GM12873 (cell line): ENCODE measurements around the gene UBIAD1.

ENCODE experiments used
- CTCF ChIP-seq: IDR thresholded peaks from 2 replicates; pipeline ENCODE4 v1.5.1; 2012; ENCODE audit warnings: low read depth, mild to moderate bottlenecking, moderate library complexity, low read length, control low read depth; ENCODE audit not compliant: insufficient read depth; ENCODE audit errors: missing control alignments

UBIAD1 gene

GRCh38 chr1:11245248-11245647 is 27.8 kb upstream of the UBIAD1 start:
- TF ChIP-seq CTCF = no peak

- TF ChIP-seq CTCF = no peak
These were observed 26.9 kb upstream of the UBIAD1 start for GRCh38 chr1:11245904-11246719.

GRCh38 chr1:11248169-11248568 is 24.8 kb upstream of the UBIAD1 start:
- TF ChIP-seq CTCF = no peak

GRCh38 chr1:11252538-11252937 is 20.5 kb upstream of the UBIAD1 start:
- TF ChIP-seq CTCF = no peak

DNA sequence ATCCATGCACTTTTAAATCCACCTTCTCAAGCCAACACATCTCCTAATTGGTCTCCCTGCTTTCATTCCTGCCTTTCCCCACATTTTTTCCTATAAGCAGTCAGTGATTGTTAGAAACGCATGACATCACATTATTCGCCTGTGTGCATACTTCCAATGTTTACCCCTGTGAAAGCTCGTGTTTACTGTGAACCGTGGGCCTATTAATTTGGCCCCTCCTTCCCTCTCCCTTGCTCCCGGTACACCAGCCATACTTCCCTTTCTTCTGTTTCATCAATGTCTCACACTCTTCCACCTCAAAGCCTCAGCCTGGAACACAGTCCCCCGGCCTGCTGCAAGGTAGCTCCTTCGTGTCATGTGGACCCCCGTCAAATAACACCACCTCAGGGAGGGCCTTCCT is 19.8 kb upstream of the UBIAD1 start:
- TF ChIP-seq CTCF = no peak

GRCh38 chr1:11256299-11256698 is 16.7 kb upstream of the UBIAD1 start:
- TF ChIP-seq CTCF = no peak

DNA sequence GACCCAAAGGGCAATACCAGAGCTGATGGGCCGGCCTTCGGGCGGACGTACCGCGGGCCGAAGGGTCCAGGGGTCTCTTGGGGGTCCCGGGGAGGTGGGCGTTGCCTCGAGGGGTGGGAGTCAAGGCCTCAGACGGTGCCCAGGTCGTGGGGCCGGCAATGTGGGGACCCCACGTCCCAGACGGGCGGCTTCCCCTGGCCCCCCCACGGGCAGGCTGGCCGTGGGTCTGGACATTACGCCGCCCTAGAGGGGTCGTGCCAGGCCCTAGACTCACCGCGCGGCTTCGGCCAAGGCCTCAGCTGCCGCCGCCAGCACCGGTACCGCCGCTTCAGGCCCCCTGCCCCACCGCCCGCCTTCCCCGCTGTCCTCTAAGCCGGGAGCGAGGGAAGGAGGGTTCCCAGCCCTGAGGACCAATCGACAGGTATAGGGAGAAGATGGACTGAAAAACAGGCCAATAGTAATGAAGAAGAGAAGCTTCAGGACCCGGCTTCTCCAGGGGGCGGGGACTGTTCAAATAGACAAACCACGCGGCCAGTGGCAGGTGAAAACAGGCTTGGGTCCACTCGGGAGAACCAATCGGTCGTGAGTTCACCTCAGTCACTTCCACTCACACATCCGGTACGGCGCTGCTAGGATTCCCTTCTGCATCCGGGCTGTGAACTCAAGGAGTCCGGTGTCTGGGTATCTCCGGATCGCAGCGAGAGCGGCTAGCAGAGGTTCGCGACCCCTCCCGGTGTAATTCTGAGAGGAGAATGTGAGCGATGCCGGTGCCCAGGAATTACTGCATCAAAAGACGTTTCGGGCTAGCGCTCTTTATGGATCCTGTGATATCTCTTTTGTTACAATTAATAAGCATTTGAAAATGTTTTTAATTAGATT is 10.6 kb upstream of the UBIAD1 start, which contains the start of gene MTOR:
TSS of gene MTOR (minus strand) at position 381 of the 879 bp plus-strand sequence. CDS start 3,142 bp downstream, outside the sequence.
- TF ChIP-seq CTCF = peak; percentile 38
